Tibial nerve (tissue), 3 donors: ENCODE results near the gene DCUN1D2.

Experiments
- POLR2A ChIP-seq, 2 donors: fragments of 450-650 bp; IDR thresholded peaks; one replicate each; pipeline ENCODE4 v1.6.1; 2017; ENCODE audit warnings: antibody characterized with exemption in 2 of 2, mild to moderate bottlenecking in 2 of 2, moderate library complexity in 2 of 2
- TF ChIP-seq, protein P1 (sequence below), 5 experiments: fragments of 200-600 bp in 3 of 5; fragments of 450-650 bp in 2 of 5; sonication (generic) in 3 of 5; IDR thresholded peaks; one replicate each; pipeline ENCODE4 v1.5.1; 2016 to 2019; ENCODE audit warnings: antibody characterized with exemption in 5 of 5, mild to moderate bottlenecking in 3 of 5, moderate library complexity in 2 of 5

- TF ChIP-seq, protein P1, sequence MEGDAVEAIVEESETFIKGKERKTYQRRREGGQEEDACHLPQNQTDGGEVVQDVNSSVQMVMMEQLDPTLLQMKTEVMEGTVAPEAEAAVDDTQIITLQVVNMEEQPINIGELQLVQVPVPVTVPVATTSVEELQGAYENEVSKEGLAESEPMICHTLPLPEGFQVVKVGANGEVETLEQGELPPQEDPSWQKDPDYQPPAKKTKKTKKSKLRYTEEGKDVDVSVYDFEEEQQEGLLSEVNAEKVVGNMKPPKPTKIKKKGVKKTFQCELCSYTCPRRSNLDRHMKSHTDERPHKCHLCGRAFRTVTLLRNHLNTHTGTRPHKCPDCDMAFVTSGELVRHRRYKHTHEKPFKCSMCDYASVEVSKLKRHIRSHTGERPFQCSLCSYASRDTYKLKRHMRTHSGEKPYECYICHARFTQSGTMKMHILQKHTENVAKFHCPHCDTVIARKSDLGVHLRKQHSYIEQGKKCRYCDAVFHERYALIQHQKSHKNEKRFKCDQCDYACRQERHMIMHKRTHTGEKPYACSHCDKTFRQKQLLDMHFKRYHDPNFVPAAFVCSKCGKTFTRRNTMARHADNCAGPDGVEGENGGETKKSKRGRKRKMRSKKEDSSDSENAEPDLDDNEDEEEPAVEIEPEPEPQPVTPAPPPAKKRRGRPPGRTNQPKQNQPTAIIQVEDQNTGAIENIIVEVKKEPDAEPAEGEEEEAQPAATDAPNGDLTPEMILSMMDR (IDR thresholded peaks at IDR 0.05): no peak
- no peak for TF ChIP-seq POLR2A (IDR thresholded peaks at IDR 0.05)
Observed at GRCh38 chr13:113448545-113448884, 42.0 kb downstream of the DCUN1D2 start.
